ENCODE results near the gene DDX42. TPM values are rescaled to one million over a fixed set of nuclear protein-coding genes. Genes with fewer than 3 reads are reported as not detected.
A peak's percentile ranks its signal among the peaks of the same experiment; 100 is the strongest.

Gene DDX42
- total and polyA plus RNA-seq, 2 of the 13 experiments (the other 11 are each of a cell fraction or from before 2014, with no cell fraction given): 87.2 to 92.9 TPM

DNA sequence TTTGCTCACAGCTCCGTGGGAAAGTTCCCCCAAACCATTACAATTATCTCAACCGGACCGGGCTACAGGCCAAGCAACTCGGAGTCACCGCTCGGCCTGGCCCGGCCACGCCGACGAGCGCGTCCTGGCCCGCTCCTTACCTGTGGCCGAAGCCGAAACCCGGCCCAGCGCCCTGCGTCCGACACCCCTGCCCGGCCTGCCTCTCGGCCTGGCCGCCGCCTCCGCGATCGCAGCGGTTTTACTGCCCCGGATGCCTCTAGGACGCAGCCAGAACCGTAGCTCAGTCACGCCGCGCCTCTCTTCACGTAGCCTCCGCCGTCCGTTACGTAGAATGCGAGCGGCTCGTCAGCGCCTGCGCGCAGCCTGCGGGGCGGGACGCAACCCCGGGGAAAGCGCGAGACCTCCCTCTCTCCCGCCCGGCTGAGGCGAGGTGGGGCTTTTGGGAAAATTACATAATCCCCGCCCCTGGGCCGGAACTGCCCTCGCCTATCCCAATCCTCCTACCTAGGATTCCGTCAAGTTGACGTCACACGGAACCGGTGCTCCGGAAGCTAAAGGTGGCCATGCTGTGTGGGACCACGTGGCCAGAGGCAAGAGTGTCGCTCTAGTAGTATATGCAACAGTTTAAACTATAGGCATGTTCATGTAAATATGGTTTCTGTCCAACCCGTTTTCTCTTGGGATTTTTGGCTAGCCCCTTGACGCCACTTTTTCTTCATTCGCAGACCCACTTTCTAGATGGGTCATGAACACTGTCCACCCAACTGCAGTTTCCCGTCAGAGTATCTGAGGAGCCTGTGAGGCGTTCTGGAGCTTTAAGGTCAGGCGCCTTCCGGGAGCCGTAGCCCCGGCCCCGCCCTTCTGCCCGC lies 464 bp upstream of the DDX42 start, which contains the start of gene CCDC47 (continued):
- TF ChIP-seq, protein P1, sequence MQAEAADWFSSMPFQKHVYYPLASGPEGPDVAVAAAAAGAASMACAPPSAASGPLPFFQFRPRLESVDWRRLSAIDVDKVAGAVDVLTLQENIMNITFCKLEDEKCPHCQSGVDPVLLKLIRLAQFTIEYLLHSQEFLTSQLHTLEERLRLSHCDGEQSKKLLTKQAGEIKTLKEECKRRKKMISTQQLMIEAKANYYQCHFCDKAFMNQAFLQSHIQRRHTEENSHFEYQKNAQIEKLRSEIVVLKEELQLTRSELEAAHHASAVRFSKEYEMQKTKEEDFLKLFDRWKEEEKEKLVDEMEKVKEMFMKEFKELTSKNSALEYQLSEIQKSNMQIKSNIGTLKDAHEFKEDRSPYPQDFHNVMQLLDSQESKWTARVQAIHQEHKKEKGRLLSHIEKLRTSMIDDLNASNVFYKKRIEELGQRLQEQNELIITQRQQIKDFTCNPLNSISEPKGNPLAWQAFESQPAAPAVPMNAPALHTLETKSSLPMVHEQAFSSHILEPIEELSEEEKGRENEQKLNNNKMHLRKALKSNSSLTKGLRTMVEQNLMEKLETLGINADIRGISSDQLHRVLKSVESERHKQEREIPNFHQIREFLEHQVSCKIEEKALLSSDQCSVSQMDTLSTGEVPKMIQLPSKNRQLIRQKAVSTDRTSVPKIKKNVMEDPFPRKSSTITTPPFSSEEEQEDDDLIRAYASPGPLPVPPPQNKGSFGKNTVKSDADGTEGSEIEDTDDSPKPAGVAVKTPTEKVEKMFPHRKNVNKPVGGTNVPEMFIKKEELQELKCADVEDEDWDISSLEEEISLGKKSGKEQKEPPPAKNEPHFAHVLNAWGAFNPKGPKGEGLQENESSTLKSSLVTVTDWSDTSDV (CRISPR knock-in tag; IDR thresholded peaks at IDR 0.05): peak; percentile 88; the same call in 1 of the 2 replicates
- TF ChIP-seq CCDC6 (CRISPR knock-in tag; IDR thresholded peaks at IDR 0.05) (peak; percentile 85; the same call in 1 of the 2 replicates), ZSCAN30 (CRISPR knock-in tag; IDR thresholded peaks at IDR 0.05) (peak; percentile 97), PHF21A (CRISPR knock-in tag; IDR thresholded peaks at IDR 0.05) (peak; percentile 93), KDM3A (CRISPR knock-in tag; IDR thresholded peaks at IDR 0.05; ENCODE audit: low read depth) (peak; percentile 81; the same call in 1 of the 2 replicates), ZNF891 (CRISPR knock-in tag; IDR thresholded peaks at IDR 0.05) (peak; percentile 91), ELF1 (CRISPR knock-in tag; IDR thresholded peaks at IDR 0.05) (peak; percentile 93), CC2D1A (CRISPR knock-in tag; IDR thresholded peaks at IDR 0.05) (peak; percentile 83; the same call in 1 of the 2 replicates), NCOA5 (CRISPR knock-in tag; IDR thresholded peaks at IDR 0.05) (no peak), HMG20B (CRISPR knock-in tag; conservative IDR thresholded peaks at IDR 0.05) (0 out of 2 replicates have a peak, but pooled peaks have one; percentile 6), ZNF652 (CRISPR knock-in tag; IDR thresholded peaks at IDR 0.05; ENCODE audit: borderline replicate concordance, low read depth) (no peak), ZNF766 (CRISPR knock-in tag; IDR thresholded peaks at IDR 0.05; ENCODE audit: borderline replicate concordance) (peak; percentile 75; the same call in 1 of the 2 replicates)
- TF ChIP-seq, protein P2, sequence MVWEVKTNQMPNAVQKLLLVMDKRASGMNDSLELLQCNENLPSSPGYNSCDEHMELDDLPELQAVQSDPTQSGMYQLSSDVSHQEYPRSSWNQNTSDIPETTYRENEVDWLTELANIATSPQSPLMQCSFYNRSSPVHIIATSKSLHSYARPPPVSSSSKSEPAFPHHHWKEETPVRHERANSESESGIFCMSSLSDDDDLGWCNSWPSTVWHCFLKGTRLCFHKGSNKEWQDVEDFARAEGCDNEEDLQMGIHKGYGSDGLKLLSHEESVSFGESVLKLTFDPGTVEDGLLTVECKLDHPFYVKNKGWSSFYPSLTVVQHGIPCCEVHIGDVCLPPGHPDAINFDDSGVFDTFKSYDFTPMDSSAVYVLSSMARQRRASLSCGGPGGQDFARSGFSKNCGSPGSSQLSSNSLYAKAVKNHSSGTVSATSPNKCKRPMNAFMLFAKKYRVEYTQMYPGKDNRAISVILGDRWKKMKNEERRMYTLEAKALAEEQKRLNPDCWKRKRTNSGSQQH (CRISPR knock-in tag; IDR thresholded peaks at IDR 0.05; ENCODE audit: low read depth): peak; percentile 55
- TF ChIP-seq, protein P3, sequence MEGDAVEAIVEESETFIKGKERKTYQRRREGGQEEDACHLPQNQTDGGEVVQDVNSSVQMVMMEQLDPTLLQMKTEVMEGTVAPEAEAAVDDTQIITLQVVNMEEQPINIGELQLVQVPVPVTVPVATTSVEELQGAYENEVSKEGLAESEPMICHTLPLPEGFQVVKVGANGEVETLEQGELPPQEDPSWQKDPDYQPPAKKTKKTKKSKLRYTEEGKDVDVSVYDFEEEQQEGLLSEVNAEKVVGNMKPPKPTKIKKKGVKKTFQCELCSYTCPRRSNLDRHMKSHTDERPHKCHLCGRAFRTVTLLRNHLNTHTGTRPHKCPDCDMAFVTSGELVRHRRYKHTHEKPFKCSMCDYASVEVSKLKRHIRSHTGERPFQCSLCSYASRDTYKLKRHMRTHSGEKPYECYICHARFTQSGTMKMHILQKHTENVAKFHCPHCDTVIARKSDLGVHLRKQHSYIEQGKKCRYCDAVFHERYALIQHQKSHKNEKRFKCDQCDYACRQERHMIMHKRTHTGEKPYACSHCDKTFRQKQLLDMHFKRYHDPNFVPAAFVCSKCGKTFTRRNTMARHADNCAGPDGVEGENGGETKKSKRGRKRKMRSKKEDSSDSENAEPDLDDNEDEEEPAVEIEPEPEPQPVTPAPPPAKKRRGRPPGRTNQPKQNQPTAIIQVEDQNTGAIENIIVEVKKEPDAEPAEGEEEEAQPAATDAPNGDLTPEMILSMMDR (CRISPR knock-in tag; IDR thresholded peaks at IDR 0.05): peak; percentile 4; the same call in 1 of the 2 replicates
- TF ChIP-seq, protein P4, sequence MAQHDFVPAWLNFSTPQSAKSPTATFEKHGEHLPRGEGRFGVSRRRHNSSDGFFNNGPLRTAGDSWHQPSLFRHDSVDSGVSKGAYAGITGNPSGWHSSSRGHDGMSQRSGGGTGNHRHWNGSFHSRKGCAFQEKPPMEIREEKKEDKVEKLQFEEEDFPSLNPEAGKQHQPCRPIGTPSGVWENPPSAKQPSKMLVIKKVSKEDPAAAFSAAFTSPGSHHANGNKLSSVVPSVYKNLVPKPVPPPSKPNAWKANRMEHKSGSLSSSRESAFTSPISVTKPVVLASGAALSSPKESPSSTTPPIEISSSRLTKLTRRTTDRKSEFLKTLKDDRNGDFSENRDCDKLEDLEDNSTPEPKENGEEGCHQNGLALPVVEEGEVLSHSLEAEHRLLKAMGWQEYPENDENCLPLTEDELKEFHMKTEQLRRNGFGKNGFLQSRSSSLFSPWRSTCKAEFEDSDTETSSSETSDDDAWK (CRISPR knock-in tag; IDR thresholded peaks at IDR 0.05): no peak
- TF ChIP-seq, protein P5, sequence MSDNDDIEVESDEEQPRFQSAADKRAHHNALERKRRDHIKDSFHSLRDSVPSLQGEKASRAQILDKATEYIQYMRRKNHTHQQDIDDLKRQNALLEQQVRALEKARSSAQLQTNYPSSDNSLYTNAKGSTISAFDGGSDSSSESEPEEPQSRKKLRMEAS (IDR thresholded peaks at IDR 0.05): peak; percentile 100
- TF ChIP-seq, protein P6, sequence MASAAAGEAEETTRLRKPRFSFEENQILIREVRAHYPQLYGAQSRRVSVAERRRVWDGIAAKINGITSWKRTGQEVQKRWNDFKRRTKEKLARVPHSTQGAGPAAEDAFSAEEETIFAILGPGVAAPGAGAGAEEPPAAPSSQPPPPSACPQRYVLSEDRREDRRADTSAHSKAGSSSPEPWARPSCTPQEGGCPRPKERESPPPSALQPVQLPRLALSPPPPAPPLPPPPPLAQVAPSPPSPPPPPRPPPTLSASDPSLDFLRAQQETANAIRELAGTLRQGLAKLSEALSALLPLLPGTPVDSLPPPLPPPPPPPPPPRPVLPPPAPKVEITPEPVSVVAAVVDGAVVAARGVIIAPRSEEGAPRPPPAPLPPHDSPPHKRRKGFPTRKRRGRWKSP (CRISPR knock-in tag; IDR thresholded peaks at IDR 0.05): peak; percentile 95
- TF ChIP-seq, protein P7, sequence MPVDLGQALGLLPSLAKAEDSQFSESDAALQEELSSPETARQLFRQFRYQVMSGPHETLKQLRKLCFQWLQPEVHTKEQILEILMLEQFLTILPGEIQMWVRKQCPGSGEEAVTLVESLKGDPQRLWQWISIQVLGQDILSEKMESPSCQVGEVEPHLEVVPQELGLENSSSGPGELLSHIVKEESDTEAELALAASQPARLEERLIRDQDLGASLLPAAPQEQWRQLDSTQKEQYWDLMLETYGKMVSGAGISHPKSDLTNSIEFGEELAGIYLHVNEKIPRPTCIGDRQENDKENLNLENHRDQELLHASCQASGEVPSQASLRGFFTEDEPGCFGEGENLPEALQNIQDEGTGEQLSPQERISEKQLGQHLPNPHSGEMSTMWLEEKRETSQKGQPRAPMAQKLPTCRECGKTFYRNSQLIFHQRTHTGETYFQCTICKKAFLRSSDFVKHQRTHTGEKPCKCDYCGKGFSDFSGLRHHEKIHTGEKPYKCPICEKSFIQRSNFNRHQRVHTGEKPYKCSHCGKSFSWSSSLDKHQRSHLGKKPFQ (CRISPR knock-in tag; IDR thresholded peaks at IDR 0.05; ENCODE audit: insufficient replicate concordance): peak; percentile 84
